Measurements from ENCODE around the gene STRA8.
A peak's percentile ranks its signal among the peaks of the same experiment; 100 is the strongest.
"Not testable (repeated sequence)": the region's sequence is repeated elsewhere in the genome, so short reads cannot be mapped to it uniquely, and the experiment has no call there.

Gene STRA8

GRCh38 chr7:135205850-135206249, 27.8 kb upstream of the STRA8 start:
- no peak for DNase-seq

- DNase-seq, result no peak
These were observed 26.7 kb upstream of the STRA8 start for GRCh38 chr7:135206941-135207391.

- no peak for DNase-seq
These were observed 26.1 kb upstream of the STRA8 start for GRCh38 chr7:135207406-135208101.

- no peak for DNase-seq
These were observed 25.4 kb upstream of the STRA8 start for GRCh38 chr7:135208102-135208793.

GRCh38 chr7:135209225-135209834, 24.3 kb upstream of the STRA8 start:
- no peak for DNase-seq

- no peak for DNase-seq
These were observed 22.8 kb upstream of the STRA8 start for GRCh38 chr7:135210888-135211178.

GRCh38 chr7:135211179-135211945, 22.3 kb upstream of the STRA8 start, which contains the start of gene WDR91:
Gene WDR91 (minus strand): TSS chr7:135211526. CDS start chr7:135211502, 24 bp downstream.
- peak; percentile 84 for DNase-seq

GRCh38 chr7:135211946-135212685, 21.5 kb upstream of the STRA8 start:
- DNase-seq, result not testable (repeated sequence)

GRCh38 chr7:135213831-135214230, 19.8 kb upstream of the STRA8 start:
- DNase-seq, result no peak

GRCh38 chr7:135215180-135215579, 18.5 kb upstream of the STRA8 start:
- no peak for DNase-seq

- no peak for DNase-seq
These were observed 17.9 kb upstream of the STRA8 start for GRCh38 chr7:135215698-135216097.

- no peak for DNase-seq
These were observed 15.8 kb upstream of the STRA8 start for GRCh38 chr7:135217645-135218509.

GRCh38 chr7:135224027-135224426, 9.6 kb upstream of the STRA8 start:
- DNase-seq, result no peak

- no peak for DNase-seq
These were observed 2.0 kb upstream of the STRA8 start for GRCh38 chr7:135231686-135232085.

- DNase-seq, result no peak
These were observed 1.6 kb upstream of the STRA8 start for GRCh38 chr7:135232087-135232486.

- DNase-seq, result no peak
These were observed 918 bp upstream of the STRA8 start for GRCh38 chr7:135232720-135233119.

- not testable (repeated sequence) for DNase-seq
These were observed 457 bp downstream of the STRA8 start for GRCh38 chr7:135234095-135234494.

GRCh38 chr7:135234727-135235126, 1.1 kb downstream of the STRA8 start:
- no peak for DNase-seq

- no peak for DNase-seq
These were observed 2.2 kb downstream of the STRA8 start for GRCh38 chr7:135235841-135236240.

- DNase-seq, result no peak
These were observed 3.1 kb downstream of the STRA8 start for GRCh38 chr7:135236727-135237126.

- no peak for DNase-seq
These were observed 4.6 kb downstream of the STRA8 start for GRCh38 chr7:135238112-135238744.
